Breast epithelium (tissue), 4 donors: Measurements from ENCODE around the gene ZNF490. TPM values are rescaled to one million over a fixed set of nuclear protein-coding genes. Genes with fewer than 3 reads are reported as not detected.
"Not testable (repeated sequence)": the region's sequence is repeated elsewhere in the genome, so short reads cannot be mapped to it uniquely, and the experiment has no call there.

Source experiments
- DNase-seq, 2 donors: peaks; one replicate each; pipeline ENCODE4 v3.0.0-alpha.2; 2019; ENCODE audit warnings: low spot score in 2 of 2
- H3K27ac ChIP-seq, 2 donors: fragments of 200-600 bp; sonication (generic) in 1 of 2; one replicate each; pipeline ENCODE4 v1.5.1; 2016 to 2019; ENCODE audit warnings: mild to moderate bottlenecking in 1 of 2
- H3K27me3 ChIP-seq, 2 donors: fragments of 200-600 bp; sonication (generic) in 1 of 2; one replicate each; pipeline versions ENCODE4 v1.5.1 to v1.6.0; 2017 to 2019; ENCODE audit warnings: control low read depth in 1 of 2, mild to moderate bottlenecking in 1 of 2
- H3K36me3 ChIP-seq: fragments of 200-600 bp; one replicate; pipeline ENCODE4 v1.5.1; 2019
- H3K4me1 ChIP-seq, 2 donors: fragments of 200-600 bp; sonication (generic); one replicate each; pipeline ENCODE4 v1.5.1; 2016 to 2019; ENCODE audit warnings: control low read depth in 1 of 2
- H3K4me3 ChIP-seq, 3 donors: fragments of 200-600 bp; sonication (generic); 1 replicate in 2 of 3; 2 replicates in 1 of 3; pipeline ENCODE4 v1.5.1; 2016 to 2019; ENCODE audit warnings: mild to moderate bottlenecking in 3 of 3, moderate library complexity in 2 of 3
- H3K9me3 ChIP-seq, 2 donors: fragments of 200-600 bp; sonication (generic) in 1 of 2; one replicate each; pipeline ENCODE4 v1.5.1; 2016 to 2019; ENCODE audit warnings: control low read depth in 1 of 2
- POLR2A ChIP-seq: fragments of 450-650 bp; IDR thresholded peaks from one replicate; pipeline ENCODE4 v1.6.1; 2016; ENCODE audit warnings: antibody characterized with exemption, mild to moderate bottlenecking, moderate library complexity
- POLR2AphosphoS5 ChIP-seq, 3 donors: sonication (generic); formaldehyde crosslinking; IDR thresholded peaks; one replicate each; pipeline ENCODE4 v1.6.1; 2017; ENCODE audit warnings: antibody characterized with exemption in 3 of 3
- intact Hi-C: fragments of 100-400 bp; cut with DNase I; formaldehyde crosslinking; loops from one replicate; pipeline ENCODE4 v1.15.1; 2023; ENCODE audit warnings: low total_unique reads
- total RNA-seq, 3 donors: library from RNA; depleted of rRNA; stranded (reverse); fragments of >200 nt; gene quantifications; one replicate each; pipeline ENCODE4 v1.1.0, GENCODE V29; 2016
- TF ChIP-seq, protein P1 (sequence below), 3 donors: fragments of 450-650 bp; IDR thresholded peaks; one replicate each; pipeline ENCODE4 v1.5.1; 2016 to 2017; ENCODE audit warnings: antibody characterized with exemption in 3 of 3, mild to moderate bottlenecking in 3 of 3, moderate library complexity in 3 of 3

The ZNF490 gene
- total RNA-seq, 3 donors from 2014 or later = 5.6 to 7.9 (median 7.0) TPM

DNA sequence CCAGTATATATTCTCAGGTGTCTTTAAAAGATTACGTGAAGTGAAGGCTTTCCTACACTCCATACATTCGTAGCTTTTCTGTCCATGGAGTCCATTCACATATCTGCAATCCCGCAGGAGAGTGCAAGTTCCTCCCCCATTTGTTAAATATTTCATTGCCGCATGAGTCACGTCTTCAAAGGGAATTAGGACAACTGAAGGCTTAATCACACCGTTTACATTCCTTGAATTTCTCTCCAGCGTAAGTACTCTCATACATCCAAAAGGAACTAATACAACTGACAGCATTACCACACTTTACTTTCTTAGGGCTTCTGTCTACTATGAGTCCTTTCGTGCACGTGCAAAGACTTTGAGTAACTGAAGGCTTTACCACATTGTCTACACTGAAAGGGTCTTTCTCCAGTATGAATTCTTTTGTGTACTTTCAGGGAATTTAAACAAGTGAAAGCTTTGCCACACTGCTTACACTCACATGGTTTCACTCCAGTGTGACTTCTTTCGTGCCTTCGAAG is 30.4 kb downstream of the ZNF490 start:
- peaks cover 27 to 35% of the 10 kb centered on the region in 2 donors for H3K9me3 ChIP-seq

DNA sequence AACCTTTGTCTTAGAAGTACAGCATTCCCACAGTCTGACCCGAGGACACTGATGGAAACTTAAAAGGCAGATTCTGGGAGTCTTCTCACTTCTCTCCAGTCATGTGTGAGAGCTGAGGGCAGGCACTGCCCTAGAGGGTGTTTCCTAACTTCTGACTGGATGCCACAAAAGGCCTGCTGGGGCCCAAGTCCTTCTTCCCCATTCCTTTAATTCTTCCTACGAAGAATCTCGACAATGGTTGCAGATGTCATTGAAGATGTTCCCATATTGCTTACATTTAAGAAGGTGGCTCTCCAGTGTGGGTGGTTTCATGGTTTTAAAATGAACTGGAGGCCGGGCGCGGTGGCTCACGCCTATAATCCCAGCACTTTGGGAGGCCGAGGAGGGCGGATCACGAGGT is 32.0 kb downstream of the ZNF490 start:
- H3K27ac ChIP-seq = no peak overlapping the region
- TF ChIP-seq POLR2AphosphoS5 (IDR thresholded peaks at IDR 0.05) (no peak), POLR2A (no peak)
- TF ChIP-seq, protein P1, sequence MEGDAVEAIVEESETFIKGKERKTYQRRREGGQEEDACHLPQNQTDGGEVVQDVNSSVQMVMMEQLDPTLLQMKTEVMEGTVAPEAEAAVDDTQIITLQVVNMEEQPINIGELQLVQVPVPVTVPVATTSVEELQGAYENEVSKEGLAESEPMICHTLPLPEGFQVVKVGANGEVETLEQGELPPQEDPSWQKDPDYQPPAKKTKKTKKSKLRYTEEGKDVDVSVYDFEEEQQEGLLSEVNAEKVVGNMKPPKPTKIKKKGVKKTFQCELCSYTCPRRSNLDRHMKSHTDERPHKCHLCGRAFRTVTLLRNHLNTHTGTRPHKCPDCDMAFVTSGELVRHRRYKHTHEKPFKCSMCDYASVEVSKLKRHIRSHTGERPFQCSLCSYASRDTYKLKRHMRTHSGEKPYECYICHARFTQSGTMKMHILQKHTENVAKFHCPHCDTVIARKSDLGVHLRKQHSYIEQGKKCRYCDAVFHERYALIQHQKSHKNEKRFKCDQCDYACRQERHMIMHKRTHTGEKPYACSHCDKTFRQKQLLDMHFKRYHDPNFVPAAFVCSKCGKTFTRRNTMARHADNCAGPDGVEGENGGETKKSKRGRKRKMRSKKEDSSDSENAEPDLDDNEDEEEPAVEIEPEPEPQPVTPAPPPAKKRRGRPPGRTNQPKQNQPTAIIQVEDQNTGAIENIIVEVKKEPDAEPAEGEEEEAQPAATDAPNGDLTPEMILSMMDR (IDR thresholded peaks at IDR 0.05) = no peak
- DNase-seq = no peak
- no peaks in the 10 kb centered on the region for H3K4me1 ChIP-seq
- H3K9me3 ChIP-seq = peaks cover 27 to 35% of the 10 kb centered on the region in 2 donors
- intact Hi-C loops = no loop called here
- H3K27me3 ChIP-seq = no peaks in the 10 kb centered on the region
- H3K4me3 ChIP-seq = no peak overlapping the region
- peaks cover 21% of the 10 kb centered on the region for H3K36me3 ChIP-seq

More for the DNA sequence above, 30.4 kb downstream of the ZNF490 start:
- Histone ChIP-seq H3K36me3 (peaks cover 21% of the 10 kb centered on the region), H3K4me3 (no peak overlapping the region), H3K27ac (no peak overlapping the region), H3K4me1 (no peaks in the 10 kb centered on the region), H3K27me3 (no peaks in the 10 kb centered on the region)
- no peak for TF ChIP-seq POLR2A
- TF ChIP-seq, protein P1 (IDR thresholded peaks at IDR 0.05) = no peak
- no peak for TF ChIP-seq POLR2AphosphoS5 (IDR thresholded peaks at IDR 0.05)
- DNase-seq = no peak
- intact Hi-C loops = no loop called here

DNA sequence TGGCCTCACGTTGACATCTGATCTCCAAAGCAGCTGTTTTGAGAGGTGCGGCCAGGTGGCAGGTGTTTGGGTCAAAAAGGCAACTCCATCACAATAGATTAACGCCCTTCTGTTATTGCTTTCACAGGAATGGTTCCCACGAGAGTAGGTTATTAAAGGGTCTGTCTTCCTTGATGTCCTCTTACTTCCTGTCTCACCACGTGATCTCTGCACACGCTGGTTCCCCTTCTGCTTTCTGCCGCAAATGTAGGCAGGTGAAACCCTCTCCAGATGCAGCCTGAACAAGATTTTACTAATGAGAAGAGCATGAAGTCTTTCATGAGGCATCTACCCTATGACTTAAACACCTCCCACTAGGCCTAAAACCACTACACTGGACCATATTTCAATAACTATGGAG is 36.6 kb downstream of the ZNF490 start:
- Histone ChIP-seq H3K27ac (no peak overlapping the region), H3K27me3 (no peaks in the 10 kb centered on the region), H3K4me3 (no peak overlapping the region), H3K36me3 (peaks cover 4% of the 10 kb centered on the region), H3K4me1 (no peaks in the 10 kb centered on the region), H3K9me3 (peaks cover 0 to 3% of the 10 kb centered on the region in 2 donors)
- no peak for DNase-seq
- TF ChIP-seq, protein P1 (IDR thresholded peaks at IDR 0.05) = no peak
- no peak for TF ChIP-seq POLR2AphosphoS5 (IDR thresholded peaks at IDR 0.05)
- TF ChIP-seq POLR2A = no peak
- intact Hi-C loops = no loop called here

DNA sequence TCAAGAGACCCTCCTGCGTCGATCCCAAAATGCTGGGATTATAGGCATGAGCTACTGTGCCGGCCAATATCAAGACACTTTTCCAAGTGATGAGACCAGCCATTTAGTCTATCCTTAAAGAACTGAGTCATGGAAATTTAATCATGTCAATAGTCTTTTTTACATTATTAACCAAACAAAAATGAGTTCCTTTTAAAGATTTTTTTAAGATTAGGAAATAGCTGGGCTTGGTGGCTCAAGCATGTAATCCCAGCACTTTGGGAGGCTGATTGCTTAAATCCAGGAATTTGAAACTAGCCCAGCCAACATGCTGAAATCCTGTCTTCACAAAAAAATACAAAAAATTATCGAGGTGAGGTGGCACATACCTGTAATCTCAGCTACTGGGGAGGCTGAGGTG is 42.7 kb downstream of the ZNF490 start:
- no peak for DNase-seq
- no peaks in the 10 kb centered on the region for H3K9me3 ChIP-seq
- H3K27me3 ChIP-seq = no peaks in the 10 kb centered on the region
- TF ChIP-seq POLR2A = no peak
- no peak for TF ChIP-seq POLR2AphosphoS5 (IDR thresholded peaks at IDR 0.05)
- TF ChIP-seq, protein P1 (IDR thresholded peaks at IDR 0.05) = no peak
- no peaks in the 10 kb centered on the region for H3K4me1 ChIP-seq
- no peaks in the 10 kb centered on the region for H3K36me3 ChIP-seq
- intact Hi-C loops = no loop called here
- H3K4me3 ChIP-seq = no peak overlapping the region
- no peak overlapping the region for H3K27ac ChIP-seq

DNA sequence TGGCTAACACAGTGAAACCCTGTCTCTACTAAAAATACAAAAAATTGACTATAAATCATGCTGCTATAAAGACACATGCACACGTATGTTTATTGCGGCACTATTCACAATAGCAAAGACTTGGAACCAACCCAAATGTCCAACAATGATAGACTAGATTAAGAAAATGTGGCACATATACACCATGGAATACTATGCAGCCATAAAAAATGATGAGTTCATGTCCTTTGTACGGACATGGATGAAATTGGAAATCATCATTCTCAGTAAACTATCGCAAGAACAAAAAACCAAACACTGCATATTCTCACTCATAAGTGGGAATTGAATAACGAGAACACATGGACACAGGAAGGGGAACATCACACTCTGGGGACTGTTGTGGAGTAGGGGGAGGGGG is 44.2 kb downstream of the ZNF490 start:
- DNase-seq, intact Hi-C loops, H3K27ac ChIP-seq, H3K4me3 ChIP-seq, H3K4me1 ChIP-seq, H3K36me3 ChIP-seq, H3K27me3 ChIP-seq, H3K9me3 ChIP-seq: not testable (repeated sequence)
